GM23248 (cell line): Measurements from ENCODE around the gene NUDT16L1. TPM values are rescaled to one million over a fixed set of nuclear protein-coding genes. Genes with fewer than 3 reads are reported as not detected.

Experiments
- DNase-seq: peaks from one replicate; pipeline ENCODE4 v3.0.0-alpha.2; 2015
- H2AFZ ChIP-seq: fragments of 200-600 bp; sonication (generic); 2 replicates; pipeline ENCODE4 v1.6.1; 2016; ENCODE audit warnings: antibody characterized with exemption
- H3F3A ChIP-seq: fragments of 200-600 bp; sonication (generic); 2 replicates; pipeline ENCODE4 v1.6.1; 2016; ENCODE audit warnings: mild to moderate bottlenecking, antibody characterized with exemption, mixed run types; ENCODE audit not compliant: insufficient read depth
- H3K27ac ChIP-seq: fragments of 200-600 bp; sonication (generic); 2 replicates; pipeline ENCODE4 v1.5.1; 2016; ENCODE audit warnings: mild to moderate bottlenecking
- H3K27me3 ChIP-seq: fragments of 200-600 bp; sonication (generic); replicated peaks from 2 replicates; pipeline ENCODE4 v1.6.1; 2016; ENCODE audit warnings: mild to moderate bottlenecking; ENCODE audit not compliant: insufficient read depth
- H3K36me3 ChIP-seq: fragments of 200-600 bp; sonication (generic); 2 replicates; pipeline ENCODE4 v1.6.1; 2016; ENCODE audit warnings: low read depth, mild to moderate bottlenecking
- H3K4me1 ChIP-seq: fragments of 200-600 bp; sonication (generic); 2 replicates; pipeline ENCODE4 v1.6.1; 2016; ENCODE audit warnings: mild to moderate bottlenecking; ENCODE audit not compliant: insufficient read depth
- H3K4me2 ChIP-seq: fragments of 200-600 bp; sonication (generic); one replicate; pipeline ENCODE4 v1.6.1; 2016; ENCODE audit warnings: mild to moderate bottlenecking; ENCODE audit not compliant: unreplicated experiment
- H3K4me3 ChIP-seq: fragments of 200-600 bp; sonication (generic); 2 replicates; pipeline ENCODE4 v1.5.1; 2016; ENCODE audit warnings: mild to moderate bottlenecking
- H3K79me2 ChIP-seq: fragments of 200-600 bp; sonication (generic); 2 replicates; pipeline ENCODE4 v1.6.1; 2016; ENCODE audit warnings: mild to moderate bottlenecking; ENCODE audit not compliant: insufficient read depth
- H3K9ac ChIP-seq: fragments of 200-600 bp; sonication (generic); 2 replicates; pipeline ENCODE4 v1.6.1; 2016; ENCODE audit warnings: mild to moderate bottlenecking
- H3K9me2 ChIP-seq: fragments of 200-600 bp; sonication (generic); 2 replicates; pipeline ENCODE4 v1.6.1; 2016; ENCODE audit warnings: mixed run types, mild to moderate bottlenecking, moderate library complexity; ENCODE audit not compliant: insufficient read depth
- H3K9me3 ChIP-seq: fragments of 200-600 bp; sonication (generic); one replicate; pipeline ENCODE4 v1.6.1; 2017; ENCODE audit warnings: low read depth
- H4K20me1 ChIP-seq: fragments of 200-600 bp; sonication (generic); 2 replicates; pipeline ENCODE4 v1.6.0; 2016; ENCODE audit not compliant: insufficient read depth
- EZH2 ChIP-seq: fragments of 200-600 bp; sonication (generic); IDR thresholded peaks from 2 replicates; pipeline ENCODE4 v1.6.1; 2018; ENCODE audit warnings: antibody characterized with exemption, mild to moderate bottlenecking; ENCODE audit not compliant: insufficient read depth, poor library complexity, severe bottlenecking
- EZH2phosphoT487 ChIP-seq: fragments of 200-600 bp; sonication (generic); IDR thresholded peaks from 2 replicates; pipeline ENCODE4 v1.6.1; 2018; ENCODE audit warnings: antibody characterized with exemption, moderate library complexity, mild to moderate bottlenecking, low read depth; ENCODE audit not compliant: insufficient read depth
- WGBS, 2 experiments: methylation state at CpG; one replicate each; pipeline ENCODE4 v1.1.6; 2015 to 2017; ENCODE audit warnings: low lambda C conversion rate in 2 of 2, low coverage in 1 of 2; ENCODE audit errors: missing lambda C conversion rate in 2 of 2; 5-methylcytosine and 5-hydroxymethylcytosine counted together
- in situ Hi-C: fragments of 300-500 bp; cut with MboI; formaldehyde crosslinking; loops from 2 replicates; pipeline ENCODE4 v1.15.0; 2020
- polyA plus RNA-seq: library from polyadenylated mRNA; unstranded; fragments of >200 nt; fragmentation: Nextera tagmentation; extraction: Ambion mirVana; gene quantifications from 2 replicates; pipeline ENCODE4 v1.2.1, GENCODE V29; 2016
- total RNA-seq: library from RNA; depleted of rRNA; stranded (reverse); fragments of >200 nt; shearing (Covaris generic); gene quantifications from 2 replicates; pipeline ENCODE4 v1.2.3, GENCODE V29; 2014

Gene NUDT16L1
- total and polyA plus RNA-seq, 2 experiments from 2014 or later, result 42.9 to 43.6 TPM

- in situ Hi-C loops, result no loop called here
- WGBS, 2 experiments, result 81 to 86% methylated on average over 30 to 33 of the region's 33 CpGs
- Histone ChIP-seq H3K9ac (no peak overlapping the region), H3K4me1 (peaks cover 14% of the 10 kb centered on the region), H4K20me1 (no peaks in the 10 kb centered on the region), H3K4me2 (no peak overlapping the region), H3K9me2 (no peaks in the 10 kb centered on the region), H3K36me3 (0 out of 2 replicates have a peak, but pooled peaks cover 3% of the 10 kb centered on the region), H3K79me2 (no peaks in the 10 kb centered on the region), H3K4me3 (no peak overlapping the region), H3K27me3 (no peaks in the 10 kb centered on the region), H2AFZ (no peak overlapping the region), H3K9me3 (no peaks in the 10 kb centered on the region), H3K27ac (no peak overlapping the region), H3F3A (0 out of 2 replicates have a peak, but pooled peaks cover 8% of the 10 kb centered on the region)
- DNase-seq, result no peak
- TF ChIP-seq EZH2 (no peak), EZH2phosphoT487 (no peak)
Measured at GRCh38 chr16:4696905-4697847, 3.8 kb downstream of the NUDT16L1 start.

GRCh38 chr16:4697848-4698291, 4.5 kb downstream of the NUDT16L1 start:
- no peaks in the 10 kb centered on the region for H3K27me3 ChIP-seq
- H3K9me2 ChIP-seq, result no peaks in the 10 kb centered on the region
- H3K36me3 ChIP-seq, result 0 out of 2 replicates have a peak, but pooled peaks cover 3% of the 10 kb centered on the region
- H2AFZ ChIP-seq, result no peak overlapping the region
- H3K4me1 ChIP-seq, result peaks cover 14% of the 10 kb centered on the region
- H3F3A ChIP-seq, result 0 out of 2 replicates have a peak, but pooled peaks cover 8% of the 10 kb centered on the region
- no peak overlapping the region for H3K4me2 ChIP-seq
- 83 to 87% methylated on average over 9 of the region's 9 CpGs for WGBS, 2 experiments
- H3K9me3 ChIP-seq, result no peaks in the 10 kb centered on the region
- TF ChIP-seq EZH2 (no peak), EZH2phosphoT487 (no peak)
- H3K4me3 ChIP-seq, result no peak overlapping the region
- no peaks in the 10 kb centered on the region for H4K20me1 ChIP-seq
- no peak overlapping the region for H3K9ac ChIP-seq
- H3K27ac ChIP-seq, result no peak overlapping the region
- H3K79me2 ChIP-seq, result no peaks in the 10 kb centered on the region
- no peak for DNase-seq
- in situ Hi-C loops, result no loop called here

GRCh38 chr16:4698321-4699045, 5.1 kb downstream of the NUDT16L1 start:
- Histone ChIP-seq H3K4me3 (no peak overlapping the region), H3K36me3 (0 out of 2 replicates have a peak, but pooled peaks cover 3% of the 10 kb centered on the region), H3K79me2 (no peaks in the 10 kb centered on the region), H4K20me1 (no peaks in the 10 kb centered on the region), H3K9me2 (no peaks in the 10 kb centered on the region), H3K9ac (no peak overlapping the region), H2AFZ (no peak overlapping the region), H3F3A (0 out of 2 replicates have a peak, but pooled peaks cover 8% of the 10 kb centered on the region), H3K27ac (no peak overlapping the region), H3K27me3 (no peaks in the 10 kb centered on the region), H3K4me1 (peaks cover 14% of the 10 kb centered on the region), H3K9me3 (no peaks in the 10 kb centered on the region), H3K4me2 (no peak overlapping the region)
- 92 to 96% methylated on average over 15 to 35 of the region's 36 CpGs for WGBS, 2 experiments
- DNase-seq, result no peak
- no peak for TF ChIP-seq EZH2phosphoT487
- in situ Hi-C loops, result no loop called here

GRCh38 chr16:4699046-4699556, 5.7 kb downstream of the NUDT16L1 start:
- Histone ChIP-seq H3K79me2 (no peaks in the 10 kb centered on the region), H3K9ac (no peak overlapping the region), H3K9me2 (no peaks in the 10 kb centered on the region), H3K27ac (no peak overlapping the region), H3K36me3 (0 out of 2 replicates have a peak, but pooled peaks cover 3% of the 10 kb centered on the region), H3K4me2 (no peak overlapping the region), H3K4me1 (peaks cover 14% of the 10 kb centered on the region), H3K27me3 (no peaks in the 10 kb centered on the region), H3K9me3 (no peaks in the 10 kb centered on the region), H3F3A (0 out of 2 replicates have a peak, but pooled peaks cover 8% of the 10 kb centered on the region), H3K4me3 (no peak overlapping the region), H4K20me1 (no peaks in the 10 kb centered on the region), H2AFZ (no peak overlapping the region)
- in situ Hi-C loops, result no loop called here
- TF ChIP-seq EZH2 (no peak), EZH2phosphoT487 (no peak)
- 93 to 94% methylated on average over 19 of the region's 19 CpGs for WGBS, 2 experiments
- no peak for DNase-seq
